Measurements from ENCODE around the gene INSYN1.

- TF ChIP-seq CTCF (IDR thresholded peaks at IDR 0.05): no peak
- no peak for TF ChIP-seq EZH2 (IDR thresholded peaks at IDR 0.05; ENCODE audit: borderline replicate concordance, insufficient read depth, low read depth, low read length, poor library complexity, severe bottlenecking)
Measured at GRCh38 chr15:73740152-73741048, 12.8 kb downstream of the INSYN1 start.
